RWPE2 (cell line): ENCODE data around the gene CROT.

Experiments used
- ATAC-seq: fragments of 200-7000 bp; cut with Tn5 transposase; 3 replicates; pipeline ENCODE4 v1.9.1; 2021; ENCODE audit warnings: low read depth
- DNase-seq: peaks from one replicate; pipeline ENCODE4 v3.0.0-alpha.2; 2020; ENCODE audit warnings: low spot score
- H3K27ac ChIP-seq: fragments of 450-650 bp; 2 replicates; pipeline ENCODE4 v1.5.1; 2017; ENCODE audit warnings: mild to moderate bottlenecking; ENCODE audit not compliant: poor library complexity, severe bottlenecking
- H3K27me3 ChIP-seq: fragments of 250-450 bp; sonication (Bioruptor Pico); 2 replicates; pipeline ENCODE4 v1.5.1; 2021; ENCODE audit warnings: mild to moderate bottlenecking, moderate library complexity; ENCODE audit not compliant: insufficient read depth, poor library complexity, severe bottlenecking
- H3K36me3 ChIP-seq: fragments of 250-450 bp; sonication (Bioruptor Pico); 2 replicates; pipeline ENCODE4 v1.5.1; 2020; ENCODE audit warnings: low read depth, mild to moderate bottlenecking, moderate library complexity
- H3K4me1 ChIP-seq: fragments of 250-450 bp; sonication (Bioruptor Pico); 2 replicates; pipeline ENCODE4 v1.5.1; 2021; ENCODE audit warnings: mild to moderate bottlenecking, moderate library complexity; ENCODE audit not compliant: insufficient read depth, poor library complexity, severe bottlenecking
- H3K4me3 ChIP-seq: fragments of 250-450 bp; sonication (Bioruptor Pico); 2 replicates; pipeline ENCODE4 v1.5.1; 2021; ENCODE audit warnings: mild to moderate bottlenecking, moderate library complexity; ENCODE audit not compliant: severe bottlenecking
- H3K9me3 ChIP-seq: fragments of 250-450 bp; sonication (Bioruptor Pico); 2 replicates; pipeline ENCODE4 v1.5.1; 2021; ENCODE audit warnings: mild to moderate bottlenecking, moderate library complexity; ENCODE audit not compliant: severe bottlenecking
- TF ChIP-seq, protein P1 (sequence below): fragments of 450-650 bp; IDR thresholded peaks from one replicate; pipeline ENCODE4 v1.5.1; 2017; ENCODE audit warnings: mild to moderate bottlenecking, moderate library complexity; ENCODE audit not compliant: poor library complexity, severe bottlenecking

CROT gene

DNA sequence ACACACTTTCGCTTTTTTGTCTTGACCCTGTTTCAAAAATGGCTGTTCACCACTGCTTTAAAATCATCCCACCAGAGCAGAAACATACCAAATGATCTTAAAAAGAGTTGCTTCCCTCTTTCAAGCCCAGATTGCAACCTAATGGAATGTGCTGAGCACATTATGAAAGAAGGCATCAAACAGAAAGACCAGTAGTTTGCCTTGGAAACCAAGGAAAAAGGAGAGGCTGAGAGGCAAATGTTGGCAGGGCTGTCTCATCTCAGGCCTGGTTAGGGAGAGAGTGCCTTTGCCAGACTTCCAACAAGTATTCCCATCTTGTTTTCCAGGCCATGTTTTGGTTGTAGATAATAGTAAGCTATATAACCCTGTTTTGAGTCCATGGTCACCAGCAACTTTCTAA, 65.7 kb downstream of the CROT start:
- DNase-seq, result no peak
- no peak overlapping the region for H3K27ac ChIP-seq
- ATAC-seq, result no peak

DNA sequence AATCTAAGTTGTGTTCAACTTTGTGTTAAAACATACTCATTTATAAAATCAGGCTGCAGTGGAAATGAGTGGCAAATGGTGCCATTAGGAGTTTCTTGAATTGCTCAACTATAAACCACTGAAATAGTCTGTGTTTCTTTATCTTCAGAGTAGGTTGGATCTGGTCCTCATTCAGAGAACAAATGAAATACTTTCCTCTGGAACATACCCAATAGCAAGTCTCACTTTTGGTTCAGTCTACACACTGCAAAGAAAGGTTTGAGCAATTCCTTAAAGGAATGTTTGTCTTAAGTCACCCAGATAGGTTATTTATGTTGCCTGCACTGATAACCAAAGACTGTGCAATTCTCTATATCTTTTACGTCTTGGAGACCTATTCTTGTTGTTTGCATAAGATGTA, 67.6 kb downstream of the CROT start:
- DNase-seq (no peak), ATAC-seq (no peak)
- Histone ChIP-seq H3K4me3 (no peak overlapping the region), H3K36me3 (no peaks in the 10 kb centered on the region), H3K9me3 (no peaks in the 10 kb centered on the region), H3K4me1 (peaks cover 8% of the 10 kb centered on the region), H3K27ac (no peak overlapping the region), H3K27me3 (peaks cover 8% of the 10 kb centered on the region)
- TF ChIP-seq, protein P1, sequence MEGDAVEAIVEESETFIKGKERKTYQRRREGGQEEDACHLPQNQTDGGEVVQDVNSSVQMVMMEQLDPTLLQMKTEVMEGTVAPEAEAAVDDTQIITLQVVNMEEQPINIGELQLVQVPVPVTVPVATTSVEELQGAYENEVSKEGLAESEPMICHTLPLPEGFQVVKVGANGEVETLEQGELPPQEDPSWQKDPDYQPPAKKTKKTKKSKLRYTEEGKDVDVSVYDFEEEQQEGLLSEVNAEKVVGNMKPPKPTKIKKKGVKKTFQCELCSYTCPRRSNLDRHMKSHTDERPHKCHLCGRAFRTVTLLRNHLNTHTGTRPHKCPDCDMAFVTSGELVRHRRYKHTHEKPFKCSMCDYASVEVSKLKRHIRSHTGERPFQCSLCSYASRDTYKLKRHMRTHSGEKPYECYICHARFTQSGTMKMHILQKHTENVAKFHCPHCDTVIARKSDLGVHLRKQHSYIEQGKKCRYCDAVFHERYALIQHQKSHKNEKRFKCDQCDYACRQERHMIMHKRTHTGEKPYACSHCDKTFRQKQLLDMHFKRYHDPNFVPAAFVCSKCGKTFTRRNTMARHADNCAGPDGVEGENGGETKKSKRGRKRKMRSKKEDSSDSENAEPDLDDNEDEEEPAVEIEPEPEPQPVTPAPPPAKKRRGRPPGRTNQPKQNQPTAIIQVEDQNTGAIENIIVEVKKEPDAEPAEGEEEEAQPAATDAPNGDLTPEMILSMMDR, result no peak

More for the DNA sequence above, 65.7 kb downstream of the CROT start:
- Histone ChIP-seq H3K9me3 (no peaks in the 10 kb centered on the region), H3K4me1 (peaks cover 8% of the 10 kb centered on the region), H3K27me3 (no peaks in the 10 kb centered on the region), H3K36me3 (no peaks in the 10 kb centered on the region), H3K4me3 (no peak overlapping the region)
- TF ChIP-seq, protein P1, result no peak

DNA sequence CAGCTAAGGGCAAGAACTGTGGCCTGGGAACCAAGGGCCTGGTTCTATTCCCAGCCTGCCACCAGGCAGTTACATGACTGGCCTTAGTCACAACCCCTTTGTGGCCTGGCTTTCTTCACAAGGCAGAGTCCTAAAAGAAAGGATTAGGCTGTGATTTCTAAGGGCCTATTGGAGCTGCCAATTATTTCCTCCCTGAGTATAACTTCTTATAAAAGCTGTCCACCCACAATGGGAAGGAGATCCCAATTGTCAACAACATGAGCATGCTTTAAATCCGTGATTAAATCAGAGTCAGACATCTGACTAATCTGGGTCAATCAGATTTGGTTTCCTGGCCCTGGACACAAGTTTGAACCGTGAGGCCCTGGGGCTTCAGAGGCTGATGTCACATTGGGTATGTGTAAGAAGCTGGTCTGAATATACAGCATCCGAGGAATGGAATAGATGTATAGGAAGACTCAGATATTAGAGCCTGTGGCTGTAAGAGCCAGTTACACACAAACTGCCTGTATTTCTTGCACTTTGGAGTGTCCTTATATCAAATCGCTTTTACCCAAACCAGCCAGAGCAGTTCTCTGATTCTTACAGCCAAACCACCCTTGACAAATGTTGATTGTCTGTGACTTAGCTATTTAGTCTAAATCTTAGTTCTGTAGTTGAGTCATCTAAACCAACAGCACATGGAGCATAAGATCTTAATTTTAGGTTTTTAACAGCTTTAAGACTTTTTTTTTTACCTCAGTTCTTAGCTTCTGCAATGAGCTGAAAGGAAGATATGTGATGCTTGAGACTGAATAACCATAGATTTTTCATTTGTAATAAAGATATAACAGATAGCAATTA, 68.7 kb downstream of the CROT start:
- H3K9me3 ChIP-seq, result no peaks in the 10 kb centered on the region
- no peaks in the 10 kb centered on the region for H3K36me3 ChIP-seq
- H3K27ac ChIP-seq, result no peak overlapping the region
- DNase-seq, result no peak
- TF ChIP-seq, protein P1, result no peak
- no peak overlapping the region for H3K4me3 ChIP-seq
- H3K27me3 ChIP-seq, result peaks cover 8% of the 10 kb centered on the region
- peak; percentile 59 for ATAC-seq
- H3K4me1 ChIP-seq, result peaks cover 8% of the 10 kb centered on the region

DNA sequence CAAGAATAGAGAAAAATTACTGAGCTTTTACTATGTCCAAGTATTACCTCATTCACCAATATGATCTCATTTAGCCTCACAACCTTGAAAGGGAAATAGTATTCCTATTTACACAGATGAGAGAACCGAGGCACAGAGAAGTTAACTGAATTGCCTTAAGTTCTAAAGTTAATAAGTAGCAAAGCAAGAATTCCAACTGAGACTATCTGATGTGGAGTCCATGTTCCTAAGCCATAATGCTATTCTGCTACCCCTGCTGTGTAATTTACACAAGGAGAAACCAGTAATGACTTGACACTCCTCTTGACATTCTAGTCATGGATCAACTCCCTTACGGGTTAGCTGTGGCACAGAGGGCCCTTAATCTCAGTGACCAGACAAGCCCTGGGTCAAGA, 69.3 kb downstream of the CROT start:
- Histone ChIP-seq H3K27me3 (peaks cover 8% of the 10 kb centered on the region), H3K4me1 (peaks cover 8% of the 10 kb centered on the region), H3K27ac (no peak overlapping the region), H3K36me3 (no peaks in the 10 kb centered on the region), H3K4me3 (no peak overlapping the region), H3K9me3 (no peaks in the 10 kb centered on the region)
- DNase-seq (no peak), ATAC-seq (no peak; the same call in 2 of the 3 replicates)
- TF ChIP-seq, protein P1, result no peak
